IMR-90 (cell line): ENCODE data around the gene MROH2A.

ENCODE experiments used
- BHLHE40 ChIP-seq: fragments of 150-350 bp; IDR thresholded peaks from 2 replicates; pipeline ENCODE4 v1.6.1; 2016; ENCODE audit warnings: mild to moderate bottlenecking, low read depth, low read length
- CEBPB ChIP-seq: IDR thresholded peaks from 2 replicates; pipeline ENCODE4 v1.6.1; 2012; ENCODE audit warnings: low read depth, low read length, improper control_type of control experiment
- CHD1 ChIP-seq: IDR thresholded peaks from 2 replicates; pipeline ENCODE4 v1.6.1; 2012; ENCODE audit warnings: low read depth, low read length, improper control_type of control experiment
- CTCF ChIP-seq: conservative IDR thresholded peaks from 2 replicates; pipeline ENCODE4 v1.5.1; 2012; ENCODE audit warnings: mild to moderate bottlenecking, low read depth, low read length, improper control_type of control experiment
- FOS ChIP-seq: fragments of 150-350 bp; IDR thresholded peaks from 2 replicates; pipeline ENCODE4 v1.6.1; 2016; ENCODE audit warnings: low read depth, low read length
- MAZ ChIP-seq: IDR thresholded peaks from 2 replicates; pipeline ENCODE4 v1.6.1; 2012; ENCODE audit warnings: low read depth, mild to moderate bottlenecking, low read length, improper control_type of control experiment, moderate library complexity, borderline replicate concordance
- MXI1 ChIP-seq: IDR thresholded peaks from 2 replicates; pipeline ENCODE4 v1.6.1; 2012; ENCODE audit warnings: low read depth, mild to moderate bottlenecking, low read length, moderate library complexity, borderline replicate concordance
- POLR2A ChIP-seq: IDR thresholded peaks from 2 replicates; pipeline ENCODE4 v1.6.1; 2012; ENCODE audit warnings: mild to moderate bottlenecking, low read depth, low read length
- RCOR1 ChIP-seq: IDR thresholded peaks from 2 replicates; pipeline ENCODE4 v1.6.1; 2012; ENCODE audit warnings: mild to moderate bottlenecking, low read length, improper control_type of control experiment; ENCODE audit not compliant: insufficient replicate concordance
- SMC3 ChIP-seq: fragments of 150-350 bp; IDR thresholded peaks from 2 replicates; pipeline ENCODE4 v1.6.1; 2016; ENCODE audit warnings: low read depth, mild to moderate bottlenecking, antibody characterized with exemption, low read length, moderate library complexity

GRCh38 chr2:233756429-233757081 is 21.6 kb upstream of the MROH2A start:
- TF ChIP-seq CTCF (no peak), FOS (no peak), BHLHE40 (no peak), RCOR1 (no peak), POLR2A (no peak), SMC3 (no peak), MAZ (no peak), CEBPB (no peak), MXI1 (no peak), CHD1 (no peak)
